Tibial artery (tissue), 4 donors: Measurements from ENCODE around the gene CERS6.

Source experiments
- DNase-seq, 2 donors: peaks; one replicate each; pipeline ENCODE4 v3.0.0-alpha.2; 2019
- H3K27ac ChIP-seq, 2 donors: fragments of 200-600 bp; sonication (generic) in 1 of 2; 1 replicate in 1 of 2; 2 replicates in 1 of 2; pipeline ENCODE4 v1.5.1; 2018 to 2019; ENCODE audit warnings: mild to moderate bottlenecking in 1 of 2
- H3K27me3 ChIP-seq, 2 donors: fragments of 200-600 bp; sonication (generic) in 1 of 2; one replicate each; pipeline versions ENCODE4 v1.5.1 to v1.6.0; 2016 to 2019
- H3K36me3 ChIP-seq, 3 donors: fragments of 200-600 bp; sonication (generic) in 2 of 3; one replicate each; pipeline ENCODE4 v1.5.1; 2016 to 2019; ENCODE audit warnings: mild to moderate bottlenecking in 2 of 3
- H3K4me1 ChIP-seq, 4 donors: fragments of 200-600 bp; sonication (generic) in 2 of 4; 1 replicate in 3 of 4; 2 replicates in 1 of 4; pipeline ENCODE4 v1.5.1; 2016 to 2019
- H3K4me3 ChIP-seq, 2 donors: fragments of 200-600 bp; sonication (generic) in 1 of 2; 1 replicate in 1 of 2; 2 replicates in 1 of 2; pipeline ENCODE4 v1.5.1; 2018 to 2019; ENCODE audit warnings: mild to moderate bottlenecking in 2 of 2
- H3K9me3 ChIP-seq, 3 donors: fragments of 200-600 bp; sonication (generic) in 1 of 3; one replicate each; pipeline ENCODE4 v1.5.1; 2016 to 2019
- intact Hi-C: fragments of 100-400 bp; cut with DNase I; formaldehyde crosslinking; loops from one replicate; pipeline ENCODE4 v1.15.0; 2023; ENCODE audit warnings: low total_unique reads
- TF ChIP-seq, protein P1 (sequence below), 2 experiments: fragments of 200-600 bp in 1 of 2; fragments of 450-650 bp in 1 of 2; IDR thresholded peaks; one replicate each; pipeline ENCODE4 v1.5.1; 2017 to 2019; ENCODE audit warnings: antibody characterized with exemption in 2 of 2, mild to moderate bottlenecking in 1 of 2, moderate library complexity in 1 of 2

The CERS6 gene

DNA sequence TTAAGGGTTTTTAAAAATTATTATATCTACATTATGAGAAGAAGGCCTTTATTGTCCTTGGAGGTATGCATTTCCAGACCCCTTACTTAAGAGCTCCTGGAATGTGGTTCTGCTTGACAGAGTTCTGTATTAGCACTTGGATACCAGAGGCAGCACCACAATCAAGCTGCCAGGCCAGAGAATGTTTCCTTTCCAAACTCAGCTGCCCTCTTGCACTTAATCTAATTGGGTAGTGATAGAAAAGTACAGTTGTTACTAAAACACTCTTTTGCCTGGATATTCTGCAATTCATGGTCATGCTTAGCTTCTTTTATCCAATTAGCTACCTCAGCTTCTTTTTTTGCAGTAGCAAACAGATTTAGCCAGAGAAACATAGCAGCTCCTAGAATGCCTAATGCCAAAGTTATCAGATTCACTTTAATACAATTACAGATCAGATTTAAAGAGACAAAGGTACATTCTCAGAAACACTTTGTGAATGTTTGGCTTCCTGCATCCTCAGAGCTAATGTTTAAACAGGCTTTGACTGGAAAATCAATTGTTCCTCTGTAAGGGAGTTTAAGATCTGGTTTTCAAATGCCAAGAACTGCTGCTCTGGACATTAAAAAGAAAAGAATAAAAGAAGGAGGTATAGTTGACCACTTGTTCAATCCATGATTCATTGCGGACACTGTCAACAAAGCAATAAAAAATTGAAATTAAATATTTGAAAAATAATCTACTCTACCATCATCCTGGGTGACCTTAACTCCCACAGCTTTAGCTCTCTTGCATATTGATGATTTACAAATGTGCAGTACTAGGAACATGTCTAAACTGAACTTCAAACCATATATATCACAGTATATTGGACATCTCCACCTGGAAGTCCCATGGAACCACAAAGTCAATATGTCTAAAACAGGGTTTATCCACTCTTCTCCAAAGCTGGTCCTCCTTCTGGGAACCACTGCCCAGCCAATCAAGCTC lies 359.2 kb downstream of the CERS6 start:
- intact Hi-C loops = no loop called here
- no peak overlapping the region for H3K4me3 ChIP-seq
- H3K36me3 ChIP-seq = no peaks in the 10 kb centered on the region
- H3K4me1 ChIP-seq = no peaks in the 10 kb centered on the region
- H3K27ac ChIP-seq = no peak overlapping the region
- no peak for DNase-seq
- TF ChIP-seq, protein P1, sequence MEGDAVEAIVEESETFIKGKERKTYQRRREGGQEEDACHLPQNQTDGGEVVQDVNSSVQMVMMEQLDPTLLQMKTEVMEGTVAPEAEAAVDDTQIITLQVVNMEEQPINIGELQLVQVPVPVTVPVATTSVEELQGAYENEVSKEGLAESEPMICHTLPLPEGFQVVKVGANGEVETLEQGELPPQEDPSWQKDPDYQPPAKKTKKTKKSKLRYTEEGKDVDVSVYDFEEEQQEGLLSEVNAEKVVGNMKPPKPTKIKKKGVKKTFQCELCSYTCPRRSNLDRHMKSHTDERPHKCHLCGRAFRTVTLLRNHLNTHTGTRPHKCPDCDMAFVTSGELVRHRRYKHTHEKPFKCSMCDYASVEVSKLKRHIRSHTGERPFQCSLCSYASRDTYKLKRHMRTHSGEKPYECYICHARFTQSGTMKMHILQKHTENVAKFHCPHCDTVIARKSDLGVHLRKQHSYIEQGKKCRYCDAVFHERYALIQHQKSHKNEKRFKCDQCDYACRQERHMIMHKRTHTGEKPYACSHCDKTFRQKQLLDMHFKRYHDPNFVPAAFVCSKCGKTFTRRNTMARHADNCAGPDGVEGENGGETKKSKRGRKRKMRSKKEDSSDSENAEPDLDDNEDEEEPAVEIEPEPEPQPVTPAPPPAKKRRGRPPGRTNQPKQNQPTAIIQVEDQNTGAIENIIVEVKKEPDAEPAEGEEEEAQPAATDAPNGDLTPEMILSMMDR (IDR thresholded peaks at IDR 0.05) = no peak
- H3K27me3 ChIP-seq = no peaks in the 10 kb centered on the region
- H3K9me3 ChIP-seq = no peaks in the 10 kb centered on the region

DNA sequence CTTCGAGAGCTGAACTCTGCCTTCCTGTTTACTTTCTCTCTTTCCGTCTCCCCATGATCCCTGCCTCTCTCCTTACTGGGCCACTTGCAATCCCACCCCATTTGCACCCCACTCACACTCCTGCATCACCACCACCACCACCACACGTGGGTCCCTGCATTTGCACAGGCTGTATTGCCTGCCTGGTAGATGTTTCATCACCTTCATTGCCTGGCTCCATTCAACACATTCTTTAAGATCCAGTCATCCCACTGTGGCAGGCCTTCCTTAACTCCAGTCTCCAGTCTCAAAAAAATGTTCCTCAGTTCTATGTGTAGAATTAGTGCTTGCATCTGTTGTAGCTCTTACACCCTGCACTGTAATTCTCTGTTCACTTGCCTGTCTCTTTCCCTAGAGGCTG lies 360.3 kb downstream of the CERS6 start:
- TF ChIP-seq, protein P1 (IDR thresholded peaks at IDR 0.05) = no peak
- Histone ChIP-seq H3K27ac (no peak overlapping the region), H3K4me3 (no peak overlapping the region), H3K27me3 (no peaks in the 10 kb centered on the region), H3K9me3 (no peaks in the 10 kb centered on the region), H3K4me1 (no peaks in the 10 kb centered on the region), H3K36me3 (no peaks in the 10 kb centered on the region)
- intact Hi-C loops = no loop called here
- DNase-seq = no peak

DNA sequence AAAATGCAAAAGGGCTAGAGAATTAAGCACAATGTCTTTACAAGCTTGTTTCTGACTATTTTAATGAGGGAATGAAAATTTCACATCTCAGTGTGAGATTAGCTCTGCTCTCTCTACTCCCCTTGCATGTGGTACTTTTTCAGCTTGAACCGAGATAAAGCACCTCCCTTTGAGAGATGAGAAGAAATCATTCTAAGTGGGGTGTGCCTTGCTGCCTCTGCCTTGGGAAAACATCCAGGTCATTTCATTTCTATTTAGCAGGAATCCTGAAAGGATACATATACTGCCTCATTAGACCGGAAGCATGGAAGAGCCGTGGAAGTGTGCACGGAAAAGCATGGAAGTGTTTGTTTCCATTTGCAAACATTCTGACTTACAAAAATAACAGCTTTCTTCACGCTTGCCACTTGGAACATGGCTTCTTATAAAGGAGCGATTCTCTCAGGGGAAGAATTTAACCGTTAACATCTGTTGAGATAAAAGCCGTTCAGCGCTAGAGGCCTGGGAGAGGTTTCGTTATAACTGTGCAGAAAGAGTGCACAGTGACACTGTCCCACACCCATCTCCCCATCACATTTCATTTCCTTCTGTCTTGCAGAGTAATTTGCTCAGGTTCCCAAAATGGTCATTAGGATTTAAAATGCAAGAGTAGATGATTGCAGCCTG lies 363.1 kb downstream of the CERS6 start:
- intact Hi-C loops = no loop called here
- Histone ChIP-seq H3K27ac (no peak overlapping the region), H3K36me3 (no peaks in the 10 kb centered on the region), H3K9me3 (no peaks in the 10 kb centered on the region), H3K27me3 (no peaks in the 10 kb centered on the region), H3K4me1 (no peaks in the 10 kb centered on the region), H3K4me3 (no peak overlapping the region)
- TF ChIP-seq, protein P1 (IDR thresholded peaks at IDR 0.05) = no peak
- DNase-seq = no peak

DNA sequence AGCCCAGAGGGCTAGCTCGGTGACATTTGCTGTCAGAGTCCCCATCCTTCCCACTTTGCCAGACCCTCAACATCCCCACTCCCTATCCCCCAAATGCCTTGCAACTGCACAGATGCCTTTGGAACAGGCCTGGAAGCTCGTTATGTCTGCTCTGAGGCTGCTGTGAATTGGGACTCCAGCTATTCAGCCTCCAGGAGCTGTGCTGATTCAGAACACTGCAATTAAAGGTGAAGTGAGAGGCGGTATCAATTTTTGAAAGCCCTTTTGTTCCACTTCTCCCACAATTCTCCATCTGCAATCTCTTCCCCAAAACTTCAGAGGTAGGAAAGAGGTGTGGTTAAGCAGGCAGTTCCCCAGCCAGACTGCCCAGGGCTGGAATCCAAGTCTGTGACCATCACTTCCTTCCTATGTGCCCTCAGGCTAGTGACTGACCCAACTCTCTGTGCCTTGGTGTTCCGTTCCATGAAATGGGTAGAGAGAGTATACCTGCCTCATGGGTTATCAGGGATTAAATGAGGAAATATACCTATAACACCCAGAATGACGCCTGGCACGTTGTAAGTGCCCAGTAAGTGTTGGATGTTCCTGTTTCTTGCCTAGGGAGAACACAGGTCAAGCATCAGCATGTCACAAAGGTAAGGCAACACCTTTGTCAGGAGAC lies 363.9 kb downstream of the CERS6 start:
- H3K4me1 ChIP-seq = no peaks in the 10 kb centered on the region
- TF ChIP-seq, protein P1 (IDR thresholded peaks at IDR 0.05) = no peak
- no peak for DNase-seq
- H3K9me3 ChIP-seq = no peaks in the 10 kb centered on the region
- intact Hi-C loops = no loop called here
- H3K27ac ChIP-seq = no peak overlapping the region
- no peak overlapping the region for H3K4me3 ChIP-seq
- no peaks in the 10 kb centered on the region for H3K27me3 ChIP-seq
- no peaks in the 10 kb centered on the region for H3K36me3 ChIP-seq

DNA sequence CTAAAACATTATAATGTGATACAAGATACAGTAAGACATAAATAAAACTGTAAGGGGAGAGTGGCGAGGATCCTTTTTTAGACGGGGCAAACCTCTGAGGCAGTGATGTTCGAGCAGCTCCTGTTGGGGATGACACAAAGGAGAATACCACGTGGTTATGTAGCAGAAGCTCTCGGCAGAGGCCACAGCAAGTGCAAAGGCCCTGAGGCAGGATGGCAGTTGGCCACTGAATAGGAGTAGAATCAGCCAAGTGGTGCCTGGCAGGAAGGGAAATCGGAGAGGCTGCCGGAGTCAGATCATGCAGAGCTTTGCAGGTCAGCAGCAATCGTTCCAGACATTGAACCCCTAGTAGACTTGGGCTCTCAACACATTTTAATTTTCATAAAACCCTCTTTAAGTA lies 365.5 kb downstream of the CERS6 start:
- no peaks in the 10 kb centered on the region for H3K27me3 ChIP-seq
- H3K9me3 ChIP-seq = no peaks in the 10 kb centered on the region
- H3K4me3 ChIP-seq = no peak overlapping the region
- H3K4me1 ChIP-seq = no peaks in the 10 kb centered on the region
- H3K27ac ChIP-seq = no peak overlapping the region
- no peak for DNase-seq
- intact Hi-C loops = no loop called here
- H3K36me3 ChIP-seq = no peaks in the 10 kb centered on the region
- TF ChIP-seq, protein P1 (IDR thresholded peaks at IDR 0.05) = no peak
